Esophagus (tissue), 2 donors: ENCODE results near the gene SH3BP1. TPM values are rescaled to one million over a fixed set of nuclear protein-coding genes. Genes with fewer than 3 reads are reported as not detected.
"Not testable (repeated sequence)": the region's sequence is repeated elsewhere in the genome, so short reads cannot be mapped to it uniquely, and the experiment has no call there.

Experiments used
- H3K27ac ChIP-seq, 2 donors: one replicate each; pipeline ENCODE4 v1.5.1; 2013; ENCODE audit warnings: low read depth in 2 of 2, mild to moderate bottlenecking in 2 of 2, inconsistent platforms in 1 of 2, low read length in 1 of 2, moderate library complexity in 1 of 2
- H3K27me3 ChIP-seq, 2 donors: one replicate each; pipeline ENCODE4 v1.6.1; 2013; ENCODE audit warnings: low read length in 2 of 2, control low read depth in 1 of 2, mild to moderate bottlenecking in 1 of 2; ENCODE audit not compliant: insufficient read depth in 2 of 2, control insufficient read depth in 1 of 2
- H3K36me3 ChIP-seq, 2 donors: one replicate each; pipeline ENCODE4 v1.6.1; 2013; ENCODE audit warnings: low read length in 1 of 2; ENCODE audit not compliant: control insufficient read depth in 2 of 2, insufficient read depth in 2 of 2
- H3K4me1 ChIP-seq, 2 donors: one replicate each; pipeline ENCODE4 v1.6.1; 2013; ENCODE audit warnings: low read length in 1 of 2; ENCODE audit not compliant: control insufficient read depth in 2 of 2, insufficient read depth in 2 of 2
- H3K4me3 ChIP-seq, 2 donors: one replicate each; pipeline ENCODE4 v1.5.1; 2013; ENCODE audit warnings: low read length in 2 of 2, mild to moderate bottlenecking in 2 of 2, low read depth in 1 of 2, moderate library complexity in 1 of 2
- H3K9me3 ChIP-seq, 2 donors: one replicate each; pipeline ENCODE4 v1.6.1; 2013; ENCODE audit warnings: mild to moderate bottlenecking in 2 of 2, low read depth in 1 of 2, low read length in 1 of 2, moderate library complexity in 1 of 2; ENCODE audit not compliant: control insufficient read depth in 2 of 2, insufficient read depth in 1 of 2
- WGBS, 2 donors: extraction: QIAGEN DNeasy Blood & Tissue Kit; methylation state at CpG; one replicate each; pipeline ENCODE4 v1.1.7; 2013; 5-methylcytosine and 5-hydroxymethylcytosine counted together
- polyA plus RNA-seq, 2 donors: library from polyadenylated mRNA; stranded (reverse); fragments of 200-250 nt; gene quantifications; one replicate each; pipeline ENCODE4 v1.2.3, GENCODE V29; 2013
- donor health status: healthy with polysubstance abuse.
- donor health status: Bipolar disorder and iron deficiency.

SH3BP1 gene
- polyA plus RNA-seq, 2 donors, result 39.8 to 42.0 TPM

GRCh38 chr22:37654563-37655251 lies 15.2 kb downstream of the SH3BP1 start:
- Histone ChIP-seq H3K27ac (no peak overlapping the region), H3K4me3 (no peak overlapping the region), H3K36me3 (peaks cover 4 to 26% of the 10 kb centered on the region in 2 donors), H3K27me3 (no peaks in the 10 kb centered on the region), H3K9me3 (no peaks in the 10 kb centered on the region), H3K4me1 (peaks cover 0 to 7% of the 10 kb centered on the region in 2 donors)
- 81 to 89% methylated on average over 14 of the region's 14 CpGs for WGBS, 2 donors

GRCh38 chr22:37655252-37655563 lies 15.7 kb downstream of the SH3BP1 start:
- 73 to 84% methylated on average over 9 to 17 of the region's 17 CpGs for WGBS, 2 donors
- Histone ChIP-seq H3K9me3 (no peaks in the 10 kb centered on the region), H3K4me1 (peaks cover 0 to 10% of the 10 kb centered on the region in 2 donors), H3K36me3 (peaks cover 4 to 22% of the 10 kb centered on the region in 2 donors), H3K4me3 (no peak overlapping the region), H3K27ac (no peak overlapping the region), H3K27me3 (no peaks in the 10 kb centered on the region)

DNA sequence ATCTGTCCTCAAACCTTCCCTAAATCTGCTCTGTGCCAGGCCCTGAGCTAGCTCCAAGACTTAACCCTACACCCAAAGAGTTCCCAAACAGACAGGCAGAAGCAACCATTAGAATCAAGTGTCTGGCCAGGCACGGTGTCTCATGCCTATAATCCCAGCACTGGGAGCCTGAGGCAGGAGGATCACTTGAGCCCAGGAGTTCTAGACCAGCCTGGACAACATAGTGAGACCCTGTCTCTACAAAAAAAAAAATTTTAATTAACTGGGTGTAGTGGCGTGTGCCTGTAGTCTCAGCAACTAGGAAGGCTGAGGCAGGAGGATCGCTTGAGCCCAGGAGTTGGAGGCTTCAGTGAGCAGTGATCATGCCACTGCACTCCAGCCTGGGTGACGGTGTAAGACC lies 17.1 kb downstream of the SH3BP1 start:
- H3K4me3 ChIP-seq, H3K27me3 ChIP-seq, H3K27ac ChIP-seq, H3K9me3 ChIP-seq: not testable (repeated sequence)
- H3K36me3 ChIP-seq, result peaks cover 4 to 13% of the 10 kb centered on the region in 2 donors
- H3K4me1 ChIP-seq, result peaks cover 0 to 17% of the 10 kb centered on the region in 2 donors
- WGBS, 2 donors, result 95% methylated on average over 4 of the region's 4 CpGs

GRCh38 chr22:37657590-37658132 lies 18.2 kb downstream of the SH3BP1 start:
- H3K9me3 ChIP-seq, result no peaks in the 10 kb centered on the region
- peaks cover 0 to 17% of the 10 kb centered on the region in 2 donors for H3K4me1 ChIP-seq
- H3K27ac ChIP-seq, result peak overlapping the region; percentile 75 to 90
- peaks cover 4 to 10% of the 10 kb centered on the region in 2 donors for H3K36me3 ChIP-seq
- H3K27me3 ChIP-seq, result no peaks in the 10 kb centered on the region
- 6 to 8% methylated on average over 6 of the region's 6 CpGs for WGBS, 2 donors
- peak overlapping the region in 1 of 2 donors; percentile 47 for H3K4me3 ChIP-seq

- 0 to 1% methylated on average over 73 to 101 of the region's 101 CpGs for WGBS, 2 donors
Measured at GRCh38 chr22:37658133-37659065, 18.9 kb downstream of the SH3BP1 start, which contains the start of gene PDXP. TSS of gene PDXP (plus strand) at chr22:37658723. CDS start at chr22:37658783, 60 bp downstream.

GRCh38 chr22:37659066-37659896 lies 19.8 kb downstream of the SH3BP1 start:
- H3K9me3 ChIP-seq, result no peaks in the 10 kb centered on the region
- peaks cover 0 to 17% of the 10 kb centered on the region in 2 donors for H3K4me1 ChIP-seq
- no peaks in the 10 kb centered on the region for H3K27me3 ChIP-seq
- no peaks in the 10 kb centered on the region for H3K36me3 ChIP-seq
- WGBS, 2 donors, result 2 to 3% methylated on average over 57 to 68 of the region's 68 CpGs
- H3K27ac ChIP-seq, result peak overlapping the region in 1 of 2 donors; percentile 54
- H3K4me3 ChIP-seq, result peak overlapping the region; percentile 47 to 62

More at GRCh38 chr22:37658133-37659065, 18.9 kb downstream of the SH3BP1 start, which contains the start of gene PDXP:
- no peaks in the 10 kb centered on the region for H3K27me3 ChIP-seq
- H3K9me3 ChIP-seq, result no peaks in the 10 kb centered on the region
- peaks cover 2 to 5% of the 10 kb centered on the region in 2 donors for H3K36me3 ChIP-seq
- peaks cover 0 to 17% of the 10 kb centered on the region in 2 donors for H3K4me1 ChIP-seq
- peak within 1 kb of the TSS; percentile 75 to 90 for H3K27ac ChIP-seq
- H3K4me3 ChIP-seq, result peak within 1 kb of the TSS; percentile 47 to 62

GRCh38 chr22:37659897-37660708 lies 20.6 kb downstream of the SH3BP1 start:
- 57 to 62% methylated on average over 14 of the region's 14 CpGs for WGBS, 2 donors
- H3K4me1 ChIP-seq, result peaks cover 0 to 17% of the 10 kb centered on the region in 2 donors
- H3K9me3 ChIP-seq, result no peaks in the 10 kb centered on the region
- peak overlapping the region in 1 of 2 donors; percentile 47 for H3K4me3 ChIP-seq
- H3K36me3 ChIP-seq, result no peaks in the 10 kb centered on the region
- H3K27me3 ChIP-seq, result no peaks in the 10 kb centered on the region
- peak overlapping the region in 1 of 2 donors; percentile 3 for H3K27ac ChIP-seq

DNA sequence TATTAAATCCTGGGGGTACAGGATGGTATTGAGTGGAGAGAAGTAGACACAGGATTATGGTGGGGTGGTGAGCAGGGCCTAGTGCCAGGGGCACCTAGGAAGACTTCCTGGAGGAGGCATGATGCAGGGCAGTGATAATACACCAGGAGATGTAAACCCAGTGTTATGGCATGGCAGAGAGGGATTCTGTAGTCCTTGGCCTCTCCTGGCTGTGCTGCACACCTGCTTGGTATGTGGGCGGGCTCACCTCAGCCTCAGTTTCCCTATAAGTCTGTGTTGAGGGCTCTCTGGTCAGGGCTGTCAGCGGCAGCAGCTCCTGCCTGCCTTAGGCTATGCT lies 21.2 kb downstream of the SH3BP1 start:
- no peaks in the 10 kb centered on the region for H3K27me3 ChIP-seq
- WGBS, 2 donors, result 72 to 75% methylated on average over 2 of the region's 2 CpGs
- no peak overlapping the region for H3K4me3 ChIP-seq
- H3K36me3 ChIP-seq, result peaks cover 0 to 4% of the 10 kb centered on the region in 2 donors
- peak overlapping the region; percentile 20 to 56 for H3K27ac ChIP-seq
- H3K9me3 ChIP-seq, result no peaks in the 10 kb centered on the region
- peaks cover 0 to 17% of the 10 kb centered on the region in 2 donors for H3K4me1 ChIP-seq
